ENCODE data around the gene PCDHB4. TPM values are rescaled to one million over a fixed set of nuclear protein-coding genes. Genes with fewer than 3 reads are reported as not detected.

Gene PCDHB4
- total RNA-seq, 1 experiment from 2014 or later = 0.40 TPM

Other genes with a start within 250 kb of the PCDHB4 start
- gene PCDHA12, start 246.5 kb upstream of the PCDHB4 start, total RNA-seq (2014; rRNA removed; shearing (Covaris generic)) = 0.08 and 0.19 TPM in 2 replicates
- gene PCDHA13, start 239.7 kb upstream of the PCDHB4 start, total RNA-seq (2014; rRNA removed; shearing (Covaris generic)) = 0.29 and 0.53 TPM in 2 replicates
- gene PCDHAC1, start 195.5 kb upstream of the PCDHB4 start, total RNA-seq (2014; rRNA removed; shearing (Covaris generic)) = 0.58 and 0.72 TPM in 2 replicates
- gene PCDHAC2, start 155.3 kb upstream of the PCDHB4 start, total RNA-seq (2014; rRNA removed; shearing (Covaris generic)) = 0.32 TPM in 2 replicates
- gene PCDHB1, start 70.4 kb upstream of the PCDHB4 start, total RNA-seq (2014; rRNA removed; shearing (Covaris generic)) = not detected in 2 replicates
- 0.95 and 1.8 TPM in 2 replicates for gene PCDHB2, start 27.2 kb upstream of the PCDHB4 start, total RNA-seq (2014; rRNA removed; shearing (Covaris generic))
- 0.13 and 0.21 TPM in 2 replicates for gene PCDHB3, start 21.3 kb upstream of the PCDHB4 start, total RNA-seq (2014; rRNA removed; shearing (Covaris generic))
- gene PCDHB5, start 13.4 kb downstream of the PCDHB4 start, total RNA-seq (2014; rRNA removed; shearing (Covaris generic)) = 2.0 and 3.1 TPM in 2 replicates
- gene PCDHB6, start 28.2 kb downstream of the PCDHB4 start, total RNA-seq (2014; rRNA removed; shearing (Covaris generic)) = 0.21 and 0.43 TPM in 2 replicates
- 0.24 and 0.29 TPM in 2 replicates for gene PCDHB7, start 50.8 kb downstream of the PCDHB4 start, total RNA-seq (2014; rRNA removed; shearing (Covaris generic))
- gene PCDHB8, start 56.0 kb downstream of the PCDHB4 start, total RNA-seq (2014; rRNA removed; shearing (Covaris generic)) = 0.43 and 0.74 TPM in 2 replicates
- 0.55 and 0.75 TPM in 2 replicates for gene PCDHB16, start 60.6 kb downstream of the PCDHB4 start, total RNA-seq (2014; rRNA removed; shearing (Covaris generic))
- gene PCDHB9, start 65.3 kb downstream of the PCDHB4 start, total RNA-seq (2014; rRNA removed; shearing (Covaris generic)) = 0.05 and 0.90 TPM in 2 replicates
- gene PCDHB10, start 70.5 kb downstream of the PCDHB4 start, total RNA-seq (2014; rRNA removed; shearing (Covaris generic)) = 0.37 and 0.40 TPM in 2 replicates
- 0.55 and 0.75 TPM in 2 replicates for gene PCDHB11, start 77.8 kb downstream of the PCDHB4 start, total RNA-seq (2014; rRNA removed; shearing (Covaris generic))
- gene PCDHB12, start 86.9 kb downstream of the PCDHB4 start, total RNA-seq (2014; rRNA removed; shearing (Covaris generic)) = 0.24 and 0.42 TPM in 2 replicates
- gene PCDHB13, start 92.1 kb downstream of the PCDHB4 start, total RNA-seq (2014; rRNA removed; shearing (Covaris generic)) = 0.66 and 0.77 TPM in 2 replicates
- gene PCDHB14, start 101.5 kb downstream of the PCDHB4 start, total RNA-seq (2014; rRNA removed; shearing (Covaris generic)) = 0.24 and 0.40 TPM in 2 replicates
- gene PCDHB15, start 123.6 kb downstream of the PCDHB4 start, total RNA-seq (2014; rRNA removed; shearing (Covaris generic)) = 1.1 and 1.6 TPM in 2 replicates
- 0.11 TPM in 1 of 2 replicates, not detected in the other for gene SLC25A2, start 182.2 kb downstream of the PCDHB4 start, total RNA-seq (2014; rRNA removed; shearing (Covaris generic))
- gene TAF7, start 199.0 kb downstream of the PCDHB4 start, total RNA-seq (2014; rRNA removed; shearing (Covaris generic)) = 60.5 and 60.9 TPM in 2 replicates
- 0.63 and 0.67 TPM in 2 replicates for gene PCDHGA1, start 208.7 kb downstream of the PCDHB4 start, total RNA-seq (2014; rRNA removed; shearing (Covaris generic))
- 1.7 and 2.0 TPM in 2 replicates for gene PCDHGA2, start 216.9 kb downstream of the PCDHB4 start, total RNA-seq (2014; rRNA removed; shearing (Covaris generic))
- gene PCDHGA3, start 222.0 kb downstream of the PCDHB4 start, total RNA-seq (2014; rRNA removed; shearing (Covaris generic)) = 0.32 TPM in 1 of 2 replicates, not detected in the other
- 1.2 and 1.6 TPM in 2 replicates for gene PCDHGB1, start 228.3 kb downstream of the PCDHB4 start, total RNA-seq (2014; rRNA removed; shearing (Covaris generic))
- 1.4 and 1.6 TPM in 2 replicates for gene PCDHGA4, start 233.2 kb downstream of the PCDHB4 start, total RNA-seq (2014; rRNA removed; shearing (Covaris generic))
- 1.5 and 1.7 TPM in 2 replicates for gene PCDHGB2, start 238.2 kb downstream of the PCDHB4 start, total RNA-seq (2014; rRNA removed; shearing (Covaris generic))
- gene PCDHGA5, start 242.3 kb downstream of the PCDHB4 start, total RNA-seq (2014; rRNA removed; shearing (Covaris generic)) = 0.56 and 0.66 TPM in 2 replicates
- gene PCDHGB3, start 248.4 kb downstream of the PCDHB4 start, total RNA-seq (2014; rRNA removed; shearing (Covaris generic)) = 0.21 and 0.53 TPM in 2 replicates